GM18861 (cell line): ENCODE results near the gene JPH2.

Experiments
- ATAC-seq: cut with Tn5 transposase; IDR thresholded peaks from one replicate; pipeline ENCODE4 v1.9.1; 2021; ENCODE audit not compliant: unreplicated experiment

JPH2 gene

DNA sequence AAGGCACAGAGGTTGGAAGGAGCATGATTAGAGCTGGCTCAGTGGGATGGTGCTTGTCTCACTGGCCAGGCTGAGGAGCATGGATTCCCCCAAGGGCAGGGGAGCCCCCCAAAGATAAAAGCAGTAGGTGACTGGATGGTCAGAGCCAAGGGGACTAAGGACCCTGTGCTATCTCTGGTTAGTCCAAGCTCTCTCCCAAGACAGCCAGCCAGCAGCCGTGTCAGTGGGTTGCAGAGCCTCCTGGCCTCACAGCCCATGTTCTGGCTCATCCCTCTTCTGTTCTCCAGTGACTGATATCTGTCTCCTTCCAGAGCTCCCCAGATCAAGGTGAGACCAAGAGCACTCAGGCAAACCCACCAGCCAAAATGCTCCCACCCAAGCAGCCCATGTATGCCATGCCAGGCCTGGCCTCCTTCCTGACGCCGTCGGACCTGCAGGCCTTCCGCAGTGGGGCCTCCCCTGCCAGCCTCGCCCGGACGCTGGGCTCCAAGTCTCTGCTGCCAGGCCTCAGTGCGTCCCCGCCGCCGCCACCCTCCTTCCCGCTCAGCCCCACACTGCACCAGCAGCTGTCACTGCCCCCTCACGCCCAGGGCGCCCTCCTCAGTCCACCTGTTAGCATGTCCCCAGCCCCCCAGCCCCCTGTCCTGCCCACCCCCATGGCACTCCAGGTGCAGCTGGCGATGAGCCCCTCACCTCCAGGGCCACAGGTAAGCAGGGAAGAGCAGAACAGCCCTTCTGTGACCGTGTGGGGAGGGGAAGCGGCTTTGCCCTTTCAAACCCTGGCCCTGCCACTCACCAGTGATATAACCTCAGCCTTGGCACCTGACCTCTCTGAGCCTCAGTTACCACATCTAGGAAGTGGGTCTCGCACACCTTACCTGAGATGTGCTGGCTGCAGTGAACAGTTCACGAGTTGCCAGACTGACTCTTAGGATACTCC lies 121.3 kb downstream of the JPH2 start:
- ATAC-seq, result no peak

DNA sequence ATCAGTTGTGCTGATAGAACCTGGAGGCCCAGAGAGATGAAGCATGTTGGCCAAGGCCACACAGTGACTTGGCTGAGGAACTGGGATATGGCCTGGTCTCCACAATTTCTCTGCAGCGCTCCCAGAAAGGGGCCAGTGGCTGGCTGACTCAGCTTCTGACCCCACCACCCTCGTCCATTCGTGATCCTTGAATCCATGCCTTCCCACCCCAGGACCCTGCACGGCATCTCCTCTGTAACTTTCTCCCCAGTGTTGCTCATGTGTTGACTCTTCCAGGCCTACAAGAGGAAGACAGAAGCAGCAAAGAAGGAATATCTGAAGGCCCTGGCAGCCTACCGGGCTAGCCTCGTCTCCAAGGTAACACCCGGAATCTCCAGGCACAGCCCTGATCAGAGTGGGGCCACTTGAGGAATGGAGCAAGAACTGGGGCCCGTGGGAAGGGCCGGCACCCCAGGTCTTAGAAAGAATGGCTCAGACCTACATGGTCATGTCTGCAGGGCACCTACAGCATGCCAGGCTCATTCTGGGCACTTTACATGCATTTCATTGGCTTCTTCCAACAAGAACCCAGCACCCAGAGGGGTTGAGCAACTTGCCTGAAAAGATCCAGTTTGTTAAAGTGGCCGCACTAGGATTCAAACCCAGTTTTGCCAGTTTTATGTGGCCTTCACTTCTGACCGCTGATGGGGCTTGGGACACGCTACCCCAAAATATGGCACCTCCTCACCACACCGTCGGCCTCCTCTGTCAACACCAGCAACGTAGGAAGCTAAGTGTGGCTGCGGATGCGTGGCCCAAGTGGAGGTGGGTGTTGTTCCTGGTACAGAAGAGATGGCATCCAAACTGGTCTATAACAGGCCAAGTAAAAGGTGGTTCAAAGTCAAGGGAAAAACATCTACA lies 122.2 kb downstream of the JPH2 start:
- ATAC-seq, result no peak
